K562 (cell line): ENCODE results near the gene SHFL. TPM values are rescaled to one million over a fixed set of nuclear protein-coding genes. Genes with fewer than 3 reads are reported as not detected.

ENCODE experiments used
- ARHGAP35 ChIP-seq: fragments of 450-650 bp; IDR thresholded peaks from 2 replicates; pipeline ENCODE4 v1.6.1; 2018; ENCODE audit not compliant: partially characterized antibody
- ARID3A ChIP-seq: IDR thresholded peaks from 2 replicates; pipeline ENCODE4 v1.6.1; 2012; ENCODE audit warnings: low read depth, low read length, improper control_type of control experiment, borderline replicate concordance
- CAMTA2 ChIP-seq: fragments of 250-450 bp; sonication (Bioruptor Pico); conservative IDR thresholded peaks from 2 replicates; pipeline ENCODE4 v1.5.1; 2022
- CBFB ChIP-seq: sonication (generic); formaldehyde crosslinking; IDR thresholded peaks from 2 replicates; pipeline ENCODE4 v1.4.0; 2020; ENCODE audit warnings: mild to moderate bottlenecking, missing genetic modification reagents
- ILF3 ChIP-seq: fragments of 450-650 bp; IDR thresholded peaks from 2 replicates; pipeline ENCODE4 v1.6.1; 2018; ENCODE audit warnings: antibody characterized with exemption, mild to moderate bottlenecking, moderate library complexity, borderline replicate concordance
- NCOA4 ChIP-seq: fragments of 450-650 bp; IDR thresholded peaks from 2 replicates; pipeline ENCODE4 v1.6.1; 2018; ENCODE audit warnings: mild to moderate bottlenecking; ENCODE audit not compliant: partially characterized antibody
- OTX1 ChIP-seq: fragments of 450-650 bp; formaldehyde crosslinking; IDR thresholded peaks from 2 replicates; pipeline ENCODE4 v1.4.0; 2022; ENCODE audit warnings: mild to moderate bottlenecking
- PYGO2 ChIP-seq: fragments of 450-650 bp; IDR thresholded peaks from 2 replicates; pipeline ENCODE4 v1.6.1; 2016; ENCODE audit warnings: mild to moderate bottlenecking, missing genetic modification characterization, moderate library complexity, missing compliant biosample characterization
- RB1 ChIP-seq: fragments of 450-650 bp; IDR thresholded peaks from 2 replicates; pipeline ENCODE4 v1.6.1; 2017; ENCODE audit warnings: low read depth, mild to moderate bottlenecking
- RFX5 ChIP-seq: IDR thresholded peaks from 2 replicates; pipeline ENCODE4 v1.6.1; 2011; ENCODE audit warnings: low read depth, mild to moderate bottlenecking, improper control_type of control experiment, low read length
- TAF7 ChIP-seq: fragments of 450-650 bp; IDR thresholded peaks from 2 replicates; pipeline ENCODE4 v1.6.1; 2016; ENCODE audit warnings: missing genetic modification characterization, missing compliant biosample characterization
- TEAD4 ChIP-seq, 2 experiments: sonication (generic) in 1 of 2; formaldehyde crosslinking in 1 of 2; IDR thresholded peaks; 2 replicates each; pipeline versions ENCODE4 v1.6.1 to v1.8.0; 2012 to 2022; ENCODE audit warnings: borderline replicate concordance in 1 of 2, inconsistent platforms in 1 of 2, low read length in 1 of 2, mild to moderate bottlenecking in 1 of 2, missing genetic modification reagents in 1 of 2
- TOE1 ChIP-seq, 2 experiments: fragments of 450-650 bp in 1 of 2; sonication (generic) in 1 of 2; formaldehyde crosslinking in 1 of 2; IDR thresholded peaks; 2 replicates each; pipeline versions ENCODE4 v1.7.1 to v1.8.0; 2016 to 2022; ENCODE audit warnings: borderline replicate concordance in 2 of 2, mild to moderate bottlenecking in 2 of 2, antibody characterized with exemption in 1 of 2, inconsistent platforms in 1 of 2, low read depth in 1 of 2, missing genetic modification reagents in 1 of 2, moderate library complexity in 1 of 2
- USF2 ChIP-seq: sonication (generic); formaldehyde crosslinking; IDR thresholded peaks from 2 replicates; pipeline ENCODE4 v1.5.0; 2020; ENCODE audit warnings: missing genetic modification reagents
- ZNF175 ChIP-seq: fragments of 200-800 bp; sonication (Bioruptor generic); IDR thresholded peaks from 2 replicates; pipeline ENCODE4 v1.6.1; 2016; ENCODE audit warnings: low read depth, mild to moderate bottlenecking, missing genetic modification characterization, missing compliant biosample characterization
- ZNF57 ChIP-seq: fragments of 450-650 bp; formaldehyde crosslinking; IDR thresholded peaks from 2 replicates; pipeline ENCODE4 v1.4.0; 2020; ENCODE audit warnings: mild to moderate bottlenecking, moderate library complexity
- ZNF639 ChIP-seq, 2 experiments: fragments of 200-800 bp in 1 of 2; sonication (Bioruptor generic) in 1 of 2; sonication (generic) in 1 of 2; formaldehyde crosslinking in 1 of 2; IDR thresholded peaks in 1 of 2; conservative IDR thresholded peaks in 1 of 2; 2 replicates each; pipeline versions ENCODE4 v1.5.0 to v1.6.1; 2016 to 2020; ENCODE audit warnings: missing compliant biosample characterization in 1 of 2, missing genetic modification characterization in 1 of 2, missing genetic modification reagents in 1 of 2
- polyA plus RNA-seq, 8 experiments: library from polyadenylated mRNA; depleted of rRNA in 4 of 8; stranded (reverse) in 5 of 8; unstranded in 3 of 8; fragments of >200 nt; fragmentation: Nextera tagmentation in 2 of 8; fragmentation: Illumina TruSeq in 1 of 8; extraction: Ambion mirVana in 2 of 8; extraction: Trizol in 1 of 8; gene quantifications; 2 replicates each; pipeline versions ENCODE4 v1.2.1 to v1.2.3, GENCODE V29; 2011 to 2014; ENCODE audit warnings: inconsistent platforms in 1 of 8, missing spikeins in 1 of 8
- total RNA-seq, 7 experiments: library from RNA; depleted of rRNA in 6 of 7; stranded (reverse); fragments of >200 nt in 6 of 7; fragmentation: Illumina TruSeq in 2 of 7; extraction: Trizol in 2 of 7; gene quantifications; 2 replicates each; pipeline versions ENCODE4 v1.2.1 to v1.2.3, GENCODE V29; 2011 to 2021; ENCODE audit warnings: low replicate concordance in 1 of 7
- TF ChIP-seq, protein P1 (sequence below), 2 experiments: fragments of 450-650 bp in 1 of 2; IDR thresholded peaks; 2 replicates each; pipeline ENCODE4 v1.6.1; 2011 to 2017; ENCODE audit warnings: low read depth in 2 of 2, antibody characterized with exemption in 1 of 2, borderline replicate concordance in 1 of 2, low read length in 1 of 2, mild to moderate bottlenecking in 1 of 2, mixed read lengths in 1 of 2; ENCODE audit not compliant: control insufficient read depth in 1 of 2

SHFL gene
- total and polyA plus RNA-seq, 9 of the 15 experiments (the other 6 are each of a cell fraction or from before 2014, with no cell fraction given): 1.5 to 25.7 (median 13.0) TPM

- TF ChIP-seq CBFB (no peak), ARHGAP35 (no peak), TEAD4 (IDR thresholded peaks at IDR 0.05; ENCODE audit: low read length) (no peak), TEAD4 (CRISPR knock-in tag; IDR thresholded peaks at IDR 0.05; ENCODE audit: borderline replicate concordance) (no peak), PYGO2 (tag) (no peak), RB1 (peak; percentile 36; the same call in 1 of the 2 replicates), USF2 (CRISPR knock-in tag) (peak; percentile 63), ILF3 (no peak), ZNF57 (CRISPR knock-in tag) (no peak), CAMTA2 (CRISPR knock-in tag) (no peak), ARID3A (no peak), OTX1 (CRISPR knock-in tag) (no peak), NCOA4 (peak; percentile 48), ZNF175 (no peak), ZNF639 (CRISPR knock-in tag; conservative IDR thresholded peaks at IDR 0.05 in 1 of 2, IDR thresholded peaks at IDR 0.05 in 1 of 2) (no peak), TOE1 (IDR thresholded peaks at IDR 0.05; ENCODE audit: borderline replicate concordance) (peak; percentile 36; the same call in 1 of the 2 replicates), TOE1 (CRISPR knock-in tag; IDR thresholded peaks at IDR 0.05; ENCODE audit: borderline replicate concordance, low read depth) (no peak), RFX5 (no peak), TAF7 (tag) (no peak)
- TF ChIP-seq, protein P1, sequence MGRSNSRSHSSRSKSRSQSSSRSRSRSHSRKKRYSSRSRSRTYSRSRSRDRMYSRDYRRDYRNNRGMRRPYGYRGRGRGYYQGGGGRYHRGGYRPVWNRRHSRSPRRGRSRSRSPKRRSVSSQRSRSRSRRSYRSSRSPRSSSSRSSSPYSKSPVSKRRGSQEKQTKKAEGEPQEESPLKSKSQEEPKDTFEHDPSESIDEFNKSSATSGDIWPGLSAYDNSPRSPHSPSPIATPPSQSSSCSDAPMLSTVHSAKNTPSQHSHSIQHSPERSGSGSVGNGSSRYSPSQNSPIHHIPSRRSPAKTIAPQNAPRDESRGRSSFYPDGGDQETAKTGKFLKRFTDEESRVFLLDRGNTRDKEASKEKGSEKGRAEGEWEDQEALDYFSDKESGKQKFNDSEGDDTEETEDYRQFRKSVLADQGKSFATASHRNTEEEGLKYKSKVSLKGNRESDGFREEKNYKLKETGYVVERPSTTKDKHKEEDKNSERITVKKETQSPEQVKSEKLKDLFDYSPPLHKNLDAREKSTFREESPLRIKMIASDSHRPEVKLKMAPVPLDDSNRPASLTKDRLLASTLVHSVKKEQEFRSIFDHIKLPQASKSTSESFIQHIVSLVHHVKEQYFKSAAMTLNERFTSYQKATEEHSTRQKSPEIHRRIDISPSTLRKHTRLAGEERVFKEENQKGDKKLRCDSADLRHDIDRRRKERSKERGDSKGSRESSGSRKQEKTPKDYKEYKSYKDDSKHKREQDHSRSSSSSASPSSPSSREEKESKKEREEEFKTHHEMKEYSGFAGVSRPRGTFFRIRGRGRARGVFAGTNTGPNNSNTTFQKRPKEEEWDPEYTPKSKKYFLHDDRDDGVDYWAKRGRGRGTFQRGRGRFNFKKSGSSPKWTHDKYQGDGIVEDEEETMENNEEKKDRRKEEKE (IDR thresholded peaks at IDR 0.05; ENCODE audit: borderline replicate concordance in 1 of 2, control insufficient read depth in 1 of 2, low read depth in 2 of 2, low read length in 1 of 2): no peak
Measured at GRCh38 chr19:10085641-10086590, at the start of gene SHFL (continued).
